NCI-H82 treated with DMSO at 0.1 percent for 48 hours (cell line): ENCODE measurements around the gene TJP2.
"Not testable (repeated sequence)": the region's sequence is repeated elsewhere in the genome, so short reads cannot be mapped to it uniquely, and the experiment has no call there.

Source experiments
- DNase-seq: peaks from one replicate; lab custom pipeline; 2025; ENCODE audit not compliant: unreplicated experiment; lab: John Stamatoyannopoulos, UW

Gene TJP2

GRCh38 chr9:69157751-69158466, 16.2 kb upstream of the TJP2 start:
- DNase-seq: no peak

- DNase-seq: no peak
Observed at GRCh38 chr9:69158471-69158870, 15.6 kb upstream of the TJP2 start.

- not testable (repeated sequence) for DNase-seq
Observed at GRCh38 chr9:69164573-69164972, 9.5 kb upstream of the TJP2 start.

GRCh38 chr9:69165581-69165980, 8.5 kb upstream of the TJP2 start:
- DNase-seq: no peak

GRCh38 chr9:69168709-69169217, 5.3 kb upstream of the TJP2 start:
- no peak for DNase-seq

GRCh38 chr9:69170231-69170630, 3.8 kb upstream of the TJP2 start:
- DNase-seq: no peak

GRCh38 chr9:69171049-69171448, 3.0 kb upstream of the TJP2 start:
- no peak for DNase-seq

- no peak for DNase-seq
Observed at GRCh38 chr9:69171517-69171916, 2.6 kb upstream of the TJP2 start.

- no peak for DNase-seq
Observed at GRCh38 chr9:69172895-69173294, 1.2 kb upstream of the TJP2 start.

- no peak for DNase-seq
Observed at GRCh38 chr9:69173497-69173890, 583 bp upstream of the TJP2 start.

GRCh38 chr9:69174616-69175463, 763 bp downstream of the TJP2 start:
- DNase-seq: no peak

GRCh38 chr9:69175486-69175885, 1.4 kb downstream of the TJP2 start:
- DNase-seq: no peak

- no peak for DNase-seq
Observed at GRCh38 chr9:69176471-69177171, 2.5 kb downstream of the TJP2 start.

GRCh38 chr9:69178583-69179011, 4.5 kb downstream of the TJP2 start:
- DNase-seq: no peak

- DNase-seq: no peak
Observed at GRCh38 chr9:69179037-69179436, 5.0 kb downstream of the TJP2 start.

- DNase-seq: no peak
Observed at GRCh38 chr9:69180200-69180599, 6.1 kb downstream of the TJP2 start.

GRCh38 chr9:69180670-69181069, 6.6 kb downstream of the TJP2 start:
- DNase-seq: no peak

- DNase-seq: no peak
Observed at GRCh38 chr9:69181908-69182353, 7.9 kb downstream of the TJP2 start.

GRCh38 chr9:69184266-69184665, 10.2 kb downstream of the TJP2 start:
- DNase-seq: no peak

GRCh38 chr9:69186841-69187611, 12.9 kb downstream of the TJP2 start:
- DNase-seq: no peak

- DNase-seq: no peak
Observed at GRCh38 chr9:69188975-69189374, 14.9 kb downstream of the TJP2 start.
